Liver (tissue), 9 donors: ENCODE data around the gene SEMA4G. TPM values are rescaled to one million over a fixed set of nuclear protein-coding genes. Genes with fewer than 3 reads are reported as not detected.

ENCODE experiments used
- DNase-seq: peaks from one replicate; pipeline ENCODE4 v3.0.0-alpha.2; 2017; ENCODE audit warnings: low spot score
- H3K27ac ChIP-seq, 2 donors: one replicate each; pipeline ENCODE4 v1.7.0; 2013; ENCODE audit warnings: inconsistent platforms in 2 of 2, low read length in 2 of 2, control low read depth in 1 of 2, low read depth in 1 of 2, mild to moderate bottlenecking in 1 of 2
- H3K27me3 ChIP-seq, 4 donors: one replicate each; pipeline versions ENCODE4 v1.6.1 to v1.7.0; 2013; ENCODE audit warnings: low read length in 3 of 4, inconsistent platforms in 1 of 4, mild to moderate bottlenecking in 1 of 4, moderate library complexity in 1 of 4; ENCODE audit not compliant: control insufficient read depth in 4 of 4, insufficient read depth in 4 of 4
- H3K36me3 ChIP-seq, 4 donors: one replicate each; pipeline versions ENCODE4 v1.6.1 to v1.7.0; 2013; ENCODE audit warnings: low read length in 3 of 4, mild to moderate bottlenecking in 3 of 4, low read depth in 1 of 4, moderate library complexity in 1 of 4; ENCODE audit not compliant: control insufficient read depth in 4 of 4, insufficient read depth in 3 of 4
- H3K4me1 ChIP-seq, 4 donors: one replicate each; pipeline versions ENCODE4 v1.6.1 to v1.7.0; 2013; ENCODE audit warnings: low read length in 3 of 4, mild to moderate bottlenecking in 3 of 4, moderate library complexity in 1 of 4; ENCODE audit not compliant: control insufficient read depth in 4 of 4, insufficient read depth in 4 of 4
- H3K4me3 ChIP-seq, 3 donors: one replicate each; pipeline versions ENCODE4 v1.6.1 to v1.7.0; 2013; ENCODE audit warnings: low read length in 3 of 3, control low read depth in 1 of 3, low read depth in 1 of 3, mild to moderate bottlenecking in 1 of 3
- H3K9ac ChIP-seq, 2 donors: one replicate each; pipeline ENCODE4 v1.7.0; 2013; ENCODE audit warnings: low read length in 2 of 2, mild to moderate bottlenecking in 2 of 2, moderate library complexity in 2 of 2, control low read depth in 1 of 2, low read depth in 1 of 2
- H3K9me3 ChIP-seq, 4 donors: one replicate each; pipeline versions ENCODE4 v1.6.1 to v1.7.0; 2013; ENCODE audit warnings: low read length in 3 of 4; ENCODE audit not compliant: control insufficient read depth in 4 of 4
- ATF3 ChIP-seq: IDR thresholded peaks from 2 replicates; pipeline ENCODE4 v1.6.1; 2016; ENCODE audit warnings: antibody characterized with exemption
- CTCF ChIP-seq: fragments of 150-350 bp; IDR thresholded peaks from 2 replicates; pipeline ENCODE4 v1.5.1; 2017; ENCODE audit warnings: improper control_type of control experiment, low read depth, low read length; ENCODE audit not compliant: missing input control
- FOXA1 ChIP-seq: IDR thresholded peaks from 2 replicates; pipeline ENCODE4 v1.6.1; 2016; ENCODE audit warnings: antibody characterized with exemption
- FOXA2 ChIP-seq: IDR thresholded peaks from 2 replicates; pipeline ENCODE4 v1.6.1; 2016; ENCODE audit warnings: antibody characterized with exemption
- GABPA ChIP-seq, 2 donors: IDR thresholded peaks in 1 of 2; conservative IDR thresholded peaks in 1 of 2; 2 replicates each; pipeline ENCODE4 v1.6.1; 2016; ENCODE audit warnings: antibody characterized with exemption in 2 of 2, mild to moderate bottlenecking in 1 of 2, moderate library complexity in 1 of 2
- HNF4G ChIP-seq: IDR thresholded peaks from 2 replicates; pipeline ENCODE4 v1.6.1; 2016; ENCODE audit warnings: antibody characterized with exemption
- JUND ChIP-seq, 2 donors: IDR thresholded peaks; 2 replicates each; pipeline ENCODE4 v1.6.1; 2016; ENCODE audit warnings: antibody characterized with exemption in 2 of 2
- MAX ChIP-seq: IDR thresholded peaks from 2 replicates; pipeline ENCODE4 v1.6.1; 2016; ENCODE audit warnings: antibody characterized with exemption
- NR2F2 ChIP-seq: IDR thresholded peaks from 2 replicates; pipeline ENCODE4 v1.6.1; 2016; ENCODE audit warnings: antibody characterized with exemption
- RAD21 ChIP-seq, 2 donors: IDR thresholded peaks; 2 replicates each; pipeline ENCODE4 v1.6.1; 2016; ENCODE audit warnings: antibody characterized with exemption in 2 of 2, mild to moderate bottlenecking in 2 of 2
- RXRA ChIP-seq, 2 donors: IDR thresholded peaks; 2 replicates each; pipeline ENCODE4 v1.6.1; 2017 to 2018; ENCODE audit warnings: antibody characterized with exemption in 2 of 2, mild to moderate bottlenecking in 1 of 2
- SP1 ChIP-seq: IDR thresholded peaks from 2 replicates; pipeline ENCODE4 v1.6.1; 2018; ENCODE audit warnings: antibody characterized with exemption, mild to moderate bottlenecking
- YY1 ChIP-seq: IDR thresholded peaks from 2 replicates; pipeline ENCODE4 v1.6.1; 2016; ENCODE audit warnings: antibody characterized with exemption, mild to moderate bottlenecking
- ZBTB33 ChIP-seq: IDR thresholded peaks from 2 replicates; pipeline ENCODE4 v1.6.1; 2016; ENCODE audit warnings: antibody characterized with exemption
- WGBS: extraction: QIAGEN DNeasy Blood & Tissue Kit; methylation state at CpG from one replicate; pipeline ENCODE4 v1.1.7; 2013; 5-methylcytosine and 5-hydroxymethylcytosine counted together
- polyA plus RNA-seq, 2 donors: library from polyadenylated mRNA; stranded (reverse) in 1 of 2; unstranded in 1 of 2; fragments of 200-250 nt in 1 of 2; fragments of >200 nt in 1 of 2; fragmentation: Nextera tagmentation in 1 of 2; extraction: Ambion mirVana in 1 of 2; gene quantifications; one replicate each; pipeline versions ENCODE4 v1.2.1 to v1.2.3, GENCODE V29; 2013 to 2015
- total RNA-seq, 2 donors: library from RNA; depleted of rRNA; stranded (reverse); fragments of >200 nt; gene quantifications; one replicate each; pipeline ENCODE4 v1.2.3, GENCODE V29; 2014
- donor health status: healthy.
- donor health status: healthy.
- donor health status: healthy.
- donor health status: healthy.
- donor health status: healthy.

Gene SEMA4G
- total and polyA plus RNA-seq, 4 donors = 13.9 to 56.0 (median 30.2) TPM

GRCh38 chr10:101010329-101010728, 41.0 kb downstream of the SEMA4G start (continued):
- no peak for TF ChIP-seq CTCF
- no peak for TF ChIP-seq ATF3
- TF ChIP-seq SP1 = no peak
- no peak for TF ChIP-seq HNF4G
- TF ChIP-seq FOXA1 = no peak
- TF ChIP-seq NR2F2 = no peak
- no peak for TF ChIP-seq FOXA2

- TF ChIP-seq HNF4G (no peak), RXRA (IDR thresholded peaks at IDR 0.05) (no peak), CTCF (peak; percentile 5), MAX (no peak), NR2F2 (no peak)
- DNase-seq = no peak
- H3K4me3 ChIP-seq = no peak overlapping the region
- no peaks in the 10 kb centered on the region for H3K27me3 ChIP-seq
- H3K27ac ChIP-seq = no peak overlapping the region
- H3K9me3 ChIP-seq = no peaks in the 10 kb centered on the region
- WGBS = 62% methylated on average over 22 of the region's 22 CpGs
- no peak overlapping the region for H3K9ac ChIP-seq
- H3K36me3 ChIP-seq = no peaks in the 10 kb centered on the region
- H3K4me1 ChIP-seq = peaks cover 0 to 12% (median 3%) of the 10 kb centered on the region in 4 donors
Observed at GRCh38 chr10:101011517-101012423, 42.5 kb downstream of the SEMA4G start.

- H3K4me1 ChIP-seq = peaks cover 0 to 9% (median 3%) of the 10 kb centered on the region in 4 donors
- H3K27me3 ChIP-seq = no peaks in the 10 kb centered on the region
- no peak overlapping the region for H3K27ac ChIP-seq
- H3K36me3 ChIP-seq = no peaks in the 10 kb centered on the region
- WGBS = 24% methylated on average over 14 of the region's 14 CpGs
- H3K4me3 ChIP-seq = no peak overlapping the region
- H3K9me3 ChIP-seq = no peaks in the 10 kb centered on the region
- DNase-seq = peak; percentile 81
- TF ChIP-seq JUND (IDR thresholded peaks at IDR 0.05) (peak in 1 of 2 donors; percentile 16), FOXA2 (no peak), GABPA (IDR thresholded peaks at IDR 0.05 in 1 of 2, conservative IDR thresholded peaks at IDR 0.05 in 1 of 2) (no peak), RXRA (IDR thresholded peaks at IDR 0.05) (no peak), MAX (no peak), ZBTB33 (no peak), SP1 (peak; percentile 10), YY1 (no peak), RAD21 (IDR thresholded peaks at IDR 0.05) (peak; percentile 75 to 87), CTCF (peak; percentile 84)
- no peak overlapping the region for H3K9ac ChIP-seq
Observed at GRCh38 chr10:101012525-101013364, 43.4 kb downstream of the SEMA4G start.
